GM19468 (cell line): ENCODE measurements around the gene MEI1.

Experiments
- ATAC-seq: cut with Tn5 transposase; IDR thresholded peaks from one replicate; pipeline ENCODE4 v1.9.1; 2021; ENCODE audit warnings: mild to moderate bottlenecking, moderate library complexity, moderate number of reproducible peaks; ENCODE audit not compliant: unreplicated experiment; ENCODE audit errors: extremely low read depth

Gene MEI1

GRCh38 chr22:41739576-41739975 lies 40.3 kb downstream of the MEI1 start:
- ATAC-seq: no peak

- no peak for ATAC-seq
Measured at GRCh38 chr22:41742918-41743317, 43.6 kb downstream of the MEI1 start.

GRCh38 chr22:41745968-41746367 lies 46.7 kb downstream of the MEI1 start:
- ATAC-seq: no peak

GRCh38 chr22:41746567-41747400 lies 47.5 kb downstream of the MEI1 start:
- ATAC-seq: no peak

- ATAC-seq: no peak
Measured at GRCh38 chr22:41752011-41752970, 53.0 kb downstream of the MEI1 start.

GRCh38 chr22:41753984-41754383 lies 54.7 kb downstream of the MEI1 start:
- ATAC-seq: no peak

GRCh38 chr22:41757502-41757901 lies 58.2 kb downstream of the MEI1 start:
- no peak for ATAC-seq

GRCh38 chr22:41758231-41758630 lies 58.9 kb downstream of the MEI1 start:
- ATAC-seq: no peak

- ATAC-seq: no peak
Measured at GRCh38 chr22:41762980-41763779, 63.9 kb downstream of the MEI1 start.

- no peak for ATAC-seq
Measured at GRCh38 chr22:41766476-41766875, 67.2 kb downstream of the MEI1 start.

- ATAC-seq: no peak
Measured at GRCh38 chr22:41768430-41768829, 69.1 kb downstream of the MEI1 start.

- ATAC-seq: no peak
Measured at GRCh38 chr22:41770715-41771468, 71.6 kb downstream of the MEI1 start.

GRCh38 chr22:41772198-41772597 lies 72.9 kb downstream of the MEI1 start:
- no peak for ATAC-seq

GRCh38 chr22:41772645-41773044 lies 73.3 kb downstream of the MEI1 start:
- no peak for ATAC-seq

- ATAC-seq: no peak
Measured at GRCh38 chr22:41775338-41775737, 76.0 kb downstream of the MEI1 start.

- ATAC-seq: no peak
Measured at GRCh38 chr22:41775976-41776375, 76.7 kb downstream of the MEI1 start.

- ATAC-seq: no peak
Measured at GRCh38 chr22:41776381-41776780, 77.1 kb downstream of the MEI1 start.

GRCh38 chr22:41777749-41778425 lies 78.6 kb downstream of the MEI1 start:
- no peak for ATAC-seq

GRCh38 chr22:41779929-41780505 lies 80.7 kb downstream of the MEI1 start:
- ATAC-seq: no peak
